GM10847 (cell line): ENCODE measurements around the gene ARHGAP8.

Experiments
- POLR2A ChIP-seq: IDR thresholded peaks from 2 replicates; pipeline ENCODE4 v1.6.1; 2011; ENCODE audit not compliant: insufficient read length; ENCODE audit errors: extremely low read depth

ARHGAP8 gene

DNA sequence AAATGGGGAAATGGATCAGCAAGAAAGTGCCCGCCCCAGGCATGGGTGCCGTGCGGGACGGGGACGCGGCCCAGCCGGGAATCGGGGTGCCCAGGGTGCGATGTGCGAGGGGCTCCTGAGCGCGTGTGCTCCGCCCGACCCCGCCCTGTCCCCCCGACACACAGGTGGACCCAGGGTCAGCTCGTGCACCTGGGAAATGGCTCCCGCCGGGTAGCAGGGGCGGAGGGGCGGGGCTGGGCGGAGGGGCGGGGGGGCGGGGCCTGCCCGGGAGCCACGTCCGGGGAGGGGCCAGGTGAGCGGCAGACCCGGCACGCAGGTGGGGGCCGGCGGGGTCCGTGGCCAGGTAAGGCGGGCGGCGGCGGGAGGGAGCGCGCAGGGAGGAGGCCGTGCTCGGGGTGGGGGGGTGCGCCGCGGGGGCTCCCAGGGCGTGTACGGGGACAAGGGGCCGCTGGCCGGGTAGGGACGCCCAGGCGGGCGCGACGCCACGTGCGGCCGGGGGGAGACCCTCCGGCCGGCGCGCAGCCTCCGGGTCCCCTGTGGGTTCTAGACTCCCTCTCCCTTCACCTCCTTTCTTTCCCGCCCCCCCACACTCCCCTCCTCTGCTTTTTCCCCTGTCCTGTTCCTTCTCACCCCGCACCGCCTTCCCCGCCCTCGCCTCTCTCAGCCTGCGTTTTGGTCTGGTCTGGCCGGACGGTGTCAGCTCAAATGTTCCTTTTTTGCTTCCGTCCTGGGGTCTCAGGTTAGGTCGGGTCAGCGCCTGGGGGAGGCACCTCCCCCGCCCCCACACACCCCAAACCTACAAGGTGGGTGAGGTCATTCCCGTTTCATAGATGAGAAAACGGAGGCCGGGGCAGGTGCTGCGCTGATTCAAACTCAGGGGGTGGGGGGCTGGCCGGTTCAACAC lies at the start of gene ARHGAP8:
ARHGAP8 (plus strand) TSS at position 291 of the 904 bp plus-strand sequence. CDS start 33,953 bp downstream, outside the sequence.
- TF ChIP-seq POLR2A, result no peak

DNA sequence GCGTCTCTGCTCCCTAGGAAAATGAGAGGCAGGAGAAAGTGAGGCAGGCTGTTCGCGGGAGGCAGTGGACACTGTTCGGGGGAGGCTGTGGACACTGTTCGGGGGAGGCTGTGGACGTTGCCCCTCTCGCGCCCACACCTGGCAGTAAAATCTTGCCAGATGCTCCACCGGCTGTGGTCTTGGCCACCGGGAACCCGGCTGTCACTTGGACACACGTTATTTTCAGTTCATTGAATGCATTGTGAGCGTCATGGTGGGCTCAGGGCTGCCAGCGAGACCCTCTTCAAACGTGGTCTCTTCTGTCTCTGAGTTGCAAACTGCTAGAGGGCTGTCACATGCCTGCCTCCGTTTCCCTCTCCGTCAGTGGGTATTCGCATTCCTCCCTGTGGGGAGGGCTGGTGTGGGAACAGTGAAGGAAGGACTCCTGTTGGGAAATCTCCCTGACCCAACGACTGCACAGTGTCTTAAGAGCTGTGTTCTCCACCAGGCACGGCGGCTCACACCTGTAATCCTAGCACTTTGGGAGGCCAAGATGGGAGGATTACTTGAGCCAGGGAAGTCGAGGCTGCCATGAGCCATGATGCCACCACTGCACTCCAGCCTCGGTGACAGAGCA lies 49.0 kb upstream of the ARHGAP8 start:
- no peak for TF ChIP-seq POLR2A

DNA sequence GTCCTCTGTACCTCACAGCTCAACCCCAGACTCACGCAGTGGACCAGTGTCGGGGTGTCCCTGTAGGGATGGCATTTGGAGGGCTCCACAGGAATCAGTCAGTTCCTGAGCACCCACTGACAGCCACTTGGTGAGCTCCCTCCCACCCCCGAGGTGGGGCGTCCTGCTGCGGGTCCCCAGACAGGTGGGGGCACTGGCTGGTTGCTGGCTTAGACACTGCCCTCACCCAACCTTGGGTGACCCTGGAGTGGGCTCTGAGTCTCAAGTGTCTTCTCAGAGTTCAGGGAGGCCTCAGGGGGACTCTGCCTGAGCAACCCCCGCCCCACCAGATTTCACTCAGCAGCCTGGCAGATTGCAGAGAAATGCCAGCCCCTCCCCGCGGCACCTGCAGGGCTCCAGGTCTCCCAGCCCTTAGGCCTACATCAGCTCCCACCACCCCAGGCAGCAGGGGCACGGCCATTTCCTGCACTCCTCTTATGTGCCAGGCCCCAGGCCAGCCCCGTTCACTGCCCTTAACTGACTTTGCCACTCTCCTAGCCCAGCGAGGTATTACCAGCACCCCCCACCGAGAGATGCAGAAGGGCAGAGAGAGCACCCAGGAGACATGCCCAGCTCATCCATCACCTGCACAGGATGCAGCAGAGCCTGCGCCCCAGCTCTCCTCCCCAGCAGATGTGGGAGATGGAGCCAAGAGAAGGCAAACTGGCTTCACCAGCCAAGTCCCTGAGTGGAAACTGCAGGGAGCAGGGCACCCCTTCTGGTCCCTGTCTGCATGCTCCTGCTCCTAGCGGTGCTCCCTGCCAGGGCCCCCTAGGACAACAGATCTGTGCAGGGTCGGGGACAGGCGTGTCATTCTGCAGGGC lies 48.0 kb upstream of the ARHGAP8 start:
- no peak for TF ChIP-seq POLR2A

DNA sequence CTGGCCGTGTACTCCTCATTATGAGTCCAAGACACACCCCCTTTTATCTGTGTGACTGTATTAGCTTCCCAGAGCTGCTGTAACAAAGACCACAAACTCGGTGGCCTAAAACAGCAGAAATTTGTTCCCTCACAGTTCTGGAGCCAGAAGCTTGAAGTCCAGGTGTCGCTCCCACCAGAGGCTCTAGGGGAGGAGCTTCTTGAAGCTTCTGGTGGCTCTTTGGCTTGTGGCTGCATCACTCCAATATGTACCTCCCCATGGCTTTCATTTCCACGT lies 47.4 kb upstream of the ARHGAP8 start:
- TF ChIP-seq POLR2A, result no peak

DNA sequence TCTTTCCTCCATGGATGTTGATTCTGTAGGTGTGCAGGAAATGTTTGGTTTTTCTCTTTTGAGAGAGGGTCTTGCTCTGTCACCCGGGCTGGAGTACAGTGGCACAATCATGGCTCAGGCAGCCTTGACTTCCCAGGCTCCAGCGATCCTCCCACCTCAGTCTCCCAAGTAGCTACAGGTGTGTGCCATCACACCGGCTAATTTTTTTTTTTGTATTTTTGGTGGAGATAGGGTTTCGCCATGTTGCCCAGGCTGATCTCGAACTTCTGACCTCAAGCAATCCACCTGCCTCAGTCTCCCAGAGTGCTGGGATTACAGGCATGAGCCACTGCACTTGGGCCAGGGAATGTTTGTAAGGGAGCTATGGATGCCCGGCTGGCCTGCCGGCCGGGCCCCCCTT lies 45.9 kb upstream of the ARHGAP8 start:
- TF ChIP-seq POLR2A, result no peak

DNA sequence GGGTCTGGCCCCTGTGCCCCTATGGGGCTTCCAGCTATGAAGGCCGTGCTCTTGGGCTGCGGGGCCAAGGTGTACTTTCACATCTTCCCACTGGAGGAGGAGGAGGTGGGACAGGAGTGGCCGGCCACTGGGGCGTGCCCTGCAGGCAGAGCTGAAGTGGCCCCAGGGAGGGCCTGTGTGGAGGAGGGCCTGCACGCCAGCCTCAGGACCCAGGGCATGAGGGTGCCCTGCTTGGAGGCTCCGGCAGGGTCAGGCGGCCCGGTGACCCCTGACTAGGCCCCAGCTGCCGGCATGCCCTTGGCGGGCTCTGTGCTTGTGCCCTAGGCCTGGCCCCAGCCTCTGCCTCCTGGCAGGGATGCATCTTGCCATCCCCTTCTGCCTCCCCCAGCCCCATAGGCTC lies 45.2 kb upstream of the ARHGAP8 start:
- no peak for TF ChIP-seq POLR2A

DNA sequence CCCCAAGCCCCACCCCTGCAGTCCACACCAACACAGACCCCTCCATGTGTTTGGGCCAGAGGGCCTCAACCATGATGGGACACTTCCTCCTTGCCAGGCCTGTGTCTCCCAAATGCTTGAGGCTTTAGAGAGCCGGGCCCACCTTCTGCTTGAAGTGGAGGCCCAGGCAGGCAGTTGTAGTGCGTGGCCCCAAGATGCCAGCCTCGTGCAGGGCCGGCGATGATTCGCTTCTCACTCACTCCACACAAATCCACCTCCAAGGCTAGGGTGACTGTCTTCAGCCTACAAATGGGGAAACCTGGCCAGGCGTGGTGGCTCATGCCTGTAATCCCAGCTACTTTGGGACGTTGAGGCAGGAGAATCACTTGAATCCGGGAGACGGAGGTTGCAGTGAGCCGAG lies 44.6 kb upstream of the ARHGAP8 start:
- no peak for TF ChIP-seq POLR2A

DNA sequence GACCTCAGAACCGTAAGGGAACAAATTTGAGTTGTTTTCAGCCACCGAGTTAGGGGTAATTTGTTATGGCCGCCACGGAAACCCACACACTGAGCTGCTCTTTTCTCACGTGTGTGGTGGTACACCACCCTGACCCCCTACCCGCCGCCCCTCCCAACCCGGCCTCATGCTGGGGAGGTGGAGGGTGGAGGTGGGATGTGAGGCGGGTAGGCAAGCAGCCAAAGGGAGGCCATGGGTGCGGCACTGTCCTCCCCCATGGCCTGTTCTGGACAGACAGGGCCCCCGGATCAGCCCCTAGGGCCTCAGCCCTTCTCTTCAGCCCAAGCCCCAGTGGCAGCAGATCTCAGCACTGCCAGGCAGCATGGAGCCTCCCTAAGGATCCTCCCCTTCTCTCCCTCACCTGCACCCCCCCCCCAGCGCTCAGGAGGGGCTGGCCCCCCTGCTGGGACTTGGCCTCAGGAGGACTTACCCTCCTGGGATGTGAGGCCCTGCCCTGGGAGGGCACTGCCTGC lies 42.4 kb upstream of the ARHGAP8 start:
- TF ChIP-seq POLR2A, result no peak

DNA sequence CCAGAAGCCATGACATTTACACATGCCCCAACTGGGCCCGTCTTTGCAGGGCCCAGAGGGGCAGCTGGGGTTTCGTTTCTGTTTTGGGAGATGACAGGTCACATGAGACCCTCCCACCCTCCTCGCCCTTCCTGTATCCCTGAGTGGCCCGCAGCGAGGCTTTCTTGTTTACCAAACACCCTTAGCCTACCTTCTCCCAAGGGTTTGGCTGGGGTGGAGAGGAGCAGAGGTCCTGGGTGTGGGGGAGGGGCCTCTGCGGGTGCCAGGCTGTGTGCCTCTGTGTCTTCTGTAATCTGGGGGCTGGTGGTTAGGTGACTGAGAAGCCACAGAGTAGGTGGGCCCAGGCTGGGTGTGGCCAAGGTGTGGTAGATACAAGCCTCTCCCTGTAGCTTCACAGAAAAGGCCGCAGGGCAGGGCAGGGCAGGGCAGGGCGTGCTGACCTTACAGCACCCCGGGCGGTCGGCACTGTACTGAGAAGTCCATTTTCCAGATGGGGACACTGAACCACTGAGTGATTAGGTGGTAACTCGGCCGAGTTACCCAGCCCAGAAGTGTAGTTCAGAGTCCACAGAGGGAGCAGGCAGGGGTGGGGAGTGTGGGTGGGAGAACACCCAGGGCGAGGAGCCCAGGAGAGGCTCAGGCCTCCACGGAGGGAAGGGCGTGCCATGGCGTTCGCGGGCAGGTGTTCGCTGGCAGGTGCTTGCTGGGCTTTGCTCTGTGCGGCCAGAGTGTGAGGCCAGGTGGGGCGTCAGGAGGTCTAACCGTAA lies 41.7 kb upstream of the ARHGAP8 start:
- no peak for TF ChIP-seq POLR2A

DNA sequence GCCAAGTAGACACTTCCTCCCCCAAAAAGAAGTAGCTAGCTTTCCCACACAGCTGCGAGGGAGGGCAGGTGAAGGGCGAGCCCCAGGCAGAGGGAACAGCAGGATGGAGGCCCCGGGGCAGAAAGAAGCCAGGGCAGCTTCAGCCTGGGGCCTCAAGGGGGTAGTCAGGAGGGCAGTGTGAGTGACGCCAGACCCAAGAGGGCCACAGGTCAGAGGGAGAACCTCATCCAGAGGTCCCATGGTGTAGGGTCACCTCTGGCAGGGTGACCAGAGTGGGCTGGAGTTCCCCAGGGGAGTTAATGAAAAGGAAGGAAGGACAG lies 41.2 kb upstream of the ARHGAP8 start:
- TF ChIP-seq POLR2A, result no peak

DNA sequence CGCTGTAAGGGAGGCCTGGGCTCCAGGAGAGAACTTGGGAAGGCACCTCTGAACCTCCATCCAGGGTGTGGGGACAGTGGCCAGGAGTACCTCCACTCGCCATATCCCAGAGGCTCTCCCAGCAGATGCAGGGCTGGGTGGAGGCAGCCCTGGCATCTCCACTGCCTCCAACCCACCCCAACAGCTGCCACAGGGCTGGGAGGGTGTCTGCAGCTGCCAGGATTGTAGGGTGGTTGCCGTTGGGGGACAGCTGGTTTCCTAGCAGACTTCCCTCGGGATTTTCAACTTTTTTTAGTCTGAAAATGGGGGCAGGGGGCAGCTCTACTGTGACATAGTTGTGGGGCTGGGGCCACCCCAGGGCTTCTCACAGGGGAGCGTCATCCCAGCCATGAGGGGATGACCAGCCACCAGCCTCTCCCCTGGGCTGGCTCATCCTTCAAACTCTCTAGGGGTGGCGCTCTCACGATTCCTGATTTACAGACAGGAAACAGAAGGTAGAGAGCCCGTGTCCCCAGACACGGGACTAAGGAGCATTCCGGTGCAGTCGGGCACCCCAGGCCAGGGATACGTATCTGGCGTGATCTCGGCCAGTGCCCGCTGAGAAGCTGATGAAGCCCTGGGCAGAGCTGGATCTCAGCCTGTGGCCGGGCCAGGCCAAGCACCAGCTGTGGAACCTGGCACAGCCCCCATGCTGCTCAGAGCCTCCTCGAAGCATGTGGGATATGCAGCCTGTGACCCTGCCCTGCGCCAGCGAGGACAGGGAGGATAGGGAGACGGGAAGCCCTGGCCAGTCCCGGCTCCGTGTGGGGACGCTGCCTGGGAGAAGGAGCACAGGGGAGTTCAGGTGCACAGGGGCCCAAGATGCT lies 40.5 kb upstream of the ARHGAP8 start:
- TF ChIP-seq POLR2A, result no peak

DNA sequence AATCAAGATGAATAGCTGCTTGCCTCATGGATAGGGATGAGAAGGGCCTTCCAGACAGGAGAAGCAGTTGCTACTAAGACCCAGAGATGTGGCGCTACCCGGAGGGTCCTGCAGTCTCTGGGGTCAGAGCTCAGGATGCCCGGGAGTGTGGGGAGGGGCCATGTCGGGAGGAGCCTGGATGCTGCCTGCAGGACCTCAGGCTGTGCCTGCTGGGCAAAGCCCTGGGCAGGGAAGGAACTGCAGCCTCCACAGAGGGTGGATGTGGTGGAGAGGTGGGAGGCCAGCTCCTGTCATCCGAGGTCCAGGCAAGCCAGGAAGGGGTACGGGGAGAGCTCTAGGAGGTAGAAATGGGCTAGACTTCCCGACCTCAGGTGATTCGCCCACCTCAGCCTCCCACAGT lies 39.4 kb upstream of the ARHGAP8 start:
- no peak for TF ChIP-seq POLR2A

DNA sequence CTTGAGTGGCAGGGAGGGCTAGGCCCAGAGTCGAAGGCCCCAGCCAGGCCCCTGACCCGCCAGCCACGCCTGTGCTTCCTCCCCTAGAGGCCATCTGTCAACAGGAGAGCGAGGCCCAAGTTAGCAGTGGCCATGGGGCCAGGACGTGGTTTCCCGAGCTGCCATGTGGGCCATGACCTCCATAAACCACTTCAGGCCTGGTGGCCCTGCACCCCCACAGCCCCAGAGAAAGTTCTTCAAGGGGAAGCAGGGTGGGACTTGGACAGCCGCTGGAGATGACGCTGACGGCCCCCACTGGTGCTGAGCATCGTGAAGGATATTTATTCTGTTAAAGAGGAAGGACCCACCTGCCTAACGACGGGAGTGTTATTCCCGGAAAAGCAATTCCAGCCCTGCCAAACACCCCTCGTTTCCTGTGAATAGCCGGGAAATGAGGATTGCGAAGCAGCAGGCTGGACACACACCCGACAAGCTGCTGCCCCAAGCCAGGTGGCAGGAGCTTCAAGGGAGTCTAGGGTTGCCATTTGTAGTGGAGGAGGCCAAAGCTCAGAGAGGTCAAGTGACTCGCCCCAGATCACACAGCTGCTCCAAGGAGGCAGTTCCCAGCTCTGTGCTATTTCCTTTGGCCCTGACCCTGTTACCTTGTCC lies 37.5 kb upstream of the ARHGAP8 start:
- no peak for TF ChIP-seq POLR2A

DNA sequence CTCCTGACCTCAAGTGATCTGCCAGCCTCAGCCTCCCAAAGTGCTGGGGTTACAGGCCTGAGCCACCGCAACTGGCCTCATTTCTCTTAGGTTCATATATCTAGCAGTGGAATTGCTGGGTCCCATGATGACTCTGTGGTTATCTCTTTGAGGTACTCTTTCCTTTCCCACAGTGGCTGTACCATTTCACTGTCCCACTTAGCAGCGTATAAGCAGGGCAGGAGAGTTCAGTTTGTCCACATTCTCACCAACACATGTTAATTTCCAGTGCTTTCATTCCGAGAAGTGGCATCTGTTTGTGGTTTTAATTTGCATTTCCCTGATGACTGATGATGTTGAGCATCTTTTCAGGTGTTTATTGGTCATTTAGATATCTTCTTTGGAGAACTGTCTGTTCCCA lies 34.0 kb upstream of the ARHGAP8 start:
- no peak for TF ChIP-seq POLR2A
